PFSK-1 (cell line): Measurements from ENCODE around the gene SLIT3.

Experiments used
- FOXP2 ChIP-seq: optimal IDR thresholded peaks from 2 replicates; pipeline ENCODE3; 2011; ENCODE audit warnings: borderline replicate concordance, control low read depth, inconsistent platforms; ENCODE audit not compliant: insufficient read depth; ENCODE audit errors: extremely low read length, extremely low read depth
- POLR2AphosphoS5 ChIP-seq: IDR thresholded peaks from 2 replicates; pipeline ENCODE4 v1.6.1; 2012; ENCODE audit warnings: low read depth, mild to moderate bottlenecking, control low read depth, low read length, moderate library complexity
- REST ChIP-seq, 2 experiments: IDR thresholded peaks; 2 replicates each; pipeline versions ENCODE4 v1.6.1 to v1.8.0; 2011 to 2012; ENCODE audit warnings: low read depth in 2 of 2, low read length in 2 of 2, control low read depth in 1 of 2, inconsistent platforms in 1 of 2, mild to moderate bottlenecking in 1 of 2, moderate library complexity in 1 of 2; ENCODE audit not compliant: insufficient read depth in 1 of 2
- SIN3A ChIP-seq: IDR thresholded peaks from 2 replicates; pipeline ENCODE4 v1.6.1; 2012; ENCODE audit warnings: mild to moderate bottlenecking, low read length, moderate library complexity, borderline replicate concordance; ENCODE audit not compliant: insufficient read depth
- TAF1 ChIP-seq: IDR thresholded peaks from 2 replicates; pipeline ENCODE4 v1.6.1; 2012; ENCODE audit warnings: low read length, control low read depth, borderline replicate concordance; ENCODE audit not compliant: insufficient read depth

DNA sequence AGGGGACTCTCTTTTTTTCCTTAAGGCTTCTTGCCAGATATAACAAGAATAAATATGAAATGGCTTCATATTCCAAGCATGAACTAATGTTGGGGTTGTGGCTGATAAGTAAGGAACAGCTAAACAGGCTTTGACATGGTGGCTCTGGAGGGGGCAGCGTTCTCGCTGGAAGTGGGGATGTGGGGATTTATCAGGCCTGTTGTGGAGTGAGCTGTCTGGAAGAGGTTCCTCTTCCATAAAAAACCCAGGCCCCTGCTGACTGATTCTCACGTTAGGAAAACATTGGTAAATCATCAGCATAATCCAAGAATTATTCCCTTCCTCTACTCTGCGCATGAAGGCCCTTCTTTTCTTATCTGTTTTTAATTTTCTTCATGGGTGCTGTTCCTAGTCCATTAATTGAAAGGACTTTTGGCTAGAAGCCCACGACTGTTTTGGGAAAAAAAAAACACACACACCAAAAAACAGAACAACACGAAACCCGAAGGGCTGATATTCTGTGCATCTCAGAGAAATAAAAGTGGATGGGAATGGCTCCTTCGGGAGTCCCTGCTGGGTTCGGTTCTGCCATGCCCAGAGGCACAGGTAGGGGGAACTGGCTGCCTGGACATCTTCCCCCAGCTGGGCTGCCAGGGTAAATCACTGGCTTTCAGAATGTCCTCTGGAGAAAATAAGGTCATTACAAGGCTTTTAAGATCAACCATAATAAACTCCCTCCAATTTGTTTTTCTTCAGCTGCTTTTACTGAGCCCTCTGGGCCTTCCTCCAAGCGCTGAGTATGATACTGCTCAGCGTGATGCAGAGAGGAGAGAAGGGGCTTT, 297.0 kb downstream of the SLIT3 start:
- no peak for TF ChIP-seq POLR2AphosphoS5
- no peak for TF ChIP-seq REST (IDR thresholded peaks at IDR 0.05; ENCODE audit: insufficient read depth in 1 of 2, low read depth in 2 of 2, low read length in 2 of 2)
- TF ChIP-seq TAF1 = no peak
- no peak for TF ChIP-seq FOXP2
- TF ChIP-seq SIN3A = no peak
